SU-DHL-6 (cell line): ENCODE results near the gene GRN.

Experiments
- EZH2phosphoT487 ChIP-seq: fragments of 200-600 bp; sonication (generic), shearing (Covaris generic); conservative IDR thresholded peaks from 2 replicates; pipeline ENCODE4 v1.6.1; 2018; ENCODE audit warnings: mild to moderate bottlenecking, antibody characterized with exemption, low read length, moderate library complexity, mixed read lengths
- TF ChIP-seq, protein P1 (sequence below): fragments of 200-600 bp; sonication (generic); IDR thresholded peaks from one replicate; pipeline ENCODE4 v1.5.1; 2017; ENCODE audit warnings: antibody characterized with exemption, mild to moderate bottlenecking, low read length, moderate library complexity; ENCODE audit not compliant: insufficient read depth, poor library complexity, severe bottlenecking

DNA sequence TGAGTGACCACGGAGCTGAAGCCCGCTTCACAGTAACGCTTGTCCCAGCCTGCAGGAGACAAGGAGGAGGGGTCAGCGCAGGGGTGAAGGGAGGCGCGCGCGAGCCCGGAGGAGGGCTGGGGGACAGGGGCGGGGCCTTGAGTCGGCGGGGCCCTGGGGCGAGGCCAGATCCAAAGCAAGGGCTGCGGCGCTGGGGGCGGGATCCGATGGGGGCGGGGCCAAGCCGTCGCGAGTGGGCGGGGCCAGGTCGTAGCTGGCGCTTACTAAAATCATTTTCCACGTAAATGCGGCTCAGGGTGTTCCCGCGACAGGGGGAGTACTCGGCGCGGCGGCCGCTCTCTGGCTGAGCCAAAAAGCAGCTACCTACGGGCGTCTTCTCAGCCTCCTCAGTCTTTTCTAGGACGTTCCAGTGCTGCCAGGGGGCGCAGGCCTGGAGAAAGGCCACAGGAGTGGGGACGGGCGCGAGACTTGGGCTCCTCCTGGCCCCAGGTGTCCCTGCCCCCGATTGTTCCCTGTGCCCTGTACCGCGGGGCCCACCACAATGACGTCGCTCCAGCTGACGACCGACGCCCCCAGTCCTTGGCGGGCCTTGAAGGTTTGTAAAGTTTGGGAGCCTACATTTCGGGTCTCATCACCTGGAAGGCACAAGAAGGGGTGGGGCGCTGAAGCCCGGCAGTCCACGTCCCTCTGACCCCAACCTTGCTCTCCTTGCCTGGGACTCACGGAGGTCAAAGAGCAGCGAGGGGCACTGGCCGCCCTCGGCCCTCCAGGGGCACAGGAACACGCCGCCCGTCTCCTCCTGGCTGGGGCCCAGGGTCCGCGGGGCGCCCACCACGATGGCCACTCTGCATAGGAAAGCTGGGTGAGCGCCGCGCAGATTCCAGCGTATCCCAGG lies 40.4 kb downstream of the GRN start:
- TF ChIP-seq, protein P1, sequence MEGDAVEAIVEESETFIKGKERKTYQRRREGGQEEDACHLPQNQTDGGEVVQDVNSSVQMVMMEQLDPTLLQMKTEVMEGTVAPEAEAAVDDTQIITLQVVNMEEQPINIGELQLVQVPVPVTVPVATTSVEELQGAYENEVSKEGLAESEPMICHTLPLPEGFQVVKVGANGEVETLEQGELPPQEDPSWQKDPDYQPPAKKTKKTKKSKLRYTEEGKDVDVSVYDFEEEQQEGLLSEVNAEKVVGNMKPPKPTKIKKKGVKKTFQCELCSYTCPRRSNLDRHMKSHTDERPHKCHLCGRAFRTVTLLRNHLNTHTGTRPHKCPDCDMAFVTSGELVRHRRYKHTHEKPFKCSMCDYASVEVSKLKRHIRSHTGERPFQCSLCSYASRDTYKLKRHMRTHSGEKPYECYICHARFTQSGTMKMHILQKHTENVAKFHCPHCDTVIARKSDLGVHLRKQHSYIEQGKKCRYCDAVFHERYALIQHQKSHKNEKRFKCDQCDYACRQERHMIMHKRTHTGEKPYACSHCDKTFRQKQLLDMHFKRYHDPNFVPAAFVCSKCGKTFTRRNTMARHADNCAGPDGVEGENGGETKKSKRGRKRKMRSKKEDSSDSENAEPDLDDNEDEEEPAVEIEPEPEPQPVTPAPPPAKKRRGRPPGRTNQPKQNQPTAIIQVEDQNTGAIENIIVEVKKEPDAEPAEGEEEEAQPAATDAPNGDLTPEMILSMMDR = no peak
- TF ChIP-seq EZH2phosphoT487 = no peak
